Suppressor macrophage treated with lipopolysaccharide for 1 hour (primary cell): ENCODE results near the gene PKN3.

Experiments used
- DNase-seq, 3 donors: peaks; one replicate each; pipeline ENCODE4 v3.0.0-alpha.2; 2020 to 2022

Gene PKN3

DNA sequence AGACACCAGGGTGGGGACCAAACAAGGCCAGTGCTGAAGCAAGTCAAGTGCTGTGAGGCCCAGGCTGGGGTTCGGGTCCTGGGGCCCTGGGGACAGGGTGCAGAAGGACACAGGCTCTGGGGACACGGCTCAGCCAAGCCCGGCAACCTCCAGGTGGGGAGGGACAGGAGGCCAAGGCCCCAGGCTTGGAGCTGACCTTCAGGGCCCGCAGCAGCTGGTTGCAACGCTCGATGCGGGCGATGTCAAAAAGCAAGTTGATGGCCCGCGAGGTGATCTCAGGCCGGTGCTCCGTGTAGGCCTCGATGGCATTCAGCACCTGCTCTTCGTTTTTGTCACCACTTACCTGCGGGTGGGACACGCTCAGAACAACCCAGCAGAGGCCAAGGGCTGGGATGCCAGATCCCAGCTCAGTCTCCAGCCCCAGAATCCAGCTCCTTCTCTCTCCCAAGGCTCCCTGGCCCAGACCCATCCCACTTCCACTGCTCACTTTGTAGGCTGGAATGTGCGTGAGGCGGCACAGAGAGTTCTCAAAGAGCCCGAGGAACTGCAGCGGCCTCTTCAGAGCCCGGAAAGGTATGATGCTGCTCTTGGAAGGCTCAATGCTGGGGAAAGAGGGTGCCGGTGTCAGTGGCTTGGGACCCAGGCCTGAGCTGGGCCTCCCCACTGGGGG, 48.8 kb downstream of the PKN3 start:
- no peak for DNase-seq

DNA sequence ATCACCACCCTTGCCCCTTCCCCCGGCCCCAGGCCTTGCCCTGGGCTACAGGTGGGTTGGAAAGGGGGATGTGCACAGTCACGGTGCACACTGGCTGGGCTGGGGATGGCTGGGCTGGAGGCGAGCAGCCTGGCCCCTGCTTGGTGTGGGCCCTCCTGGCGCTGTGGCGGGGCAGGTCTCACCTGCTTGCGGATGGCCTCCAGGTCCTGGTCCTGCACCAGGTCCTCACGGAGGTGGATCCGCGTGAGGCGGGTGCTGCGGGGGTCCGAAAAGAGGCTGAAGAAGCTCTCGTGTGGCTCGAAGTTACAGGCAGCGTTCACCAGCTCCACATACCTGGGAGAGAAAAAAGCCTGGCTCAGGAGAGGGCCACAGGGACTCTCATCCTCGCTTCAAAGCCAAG, 51.3 kb downstream of the PKN3 start:
- DNase-seq: no peak

DNA sequence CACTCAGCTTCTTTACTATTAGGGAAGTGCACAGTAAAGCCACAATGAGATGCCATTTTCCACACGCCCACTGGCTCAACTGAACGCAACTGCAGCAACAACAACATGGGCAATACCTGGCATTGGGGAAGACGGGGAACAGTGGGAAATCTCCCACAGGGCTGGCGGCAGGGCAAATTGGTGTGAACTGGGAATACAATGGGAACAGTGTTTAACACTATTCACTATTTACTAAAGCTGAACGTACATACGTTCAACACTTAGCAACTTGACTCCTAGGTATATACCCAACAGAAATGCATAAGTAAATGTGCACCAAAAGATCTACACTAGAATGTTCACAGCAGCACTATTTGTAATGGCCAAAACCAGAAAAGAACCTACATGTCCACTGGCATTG, 55.3 kb downstream of the PKN3 start:
- DNase-seq: no peak

DNA sequence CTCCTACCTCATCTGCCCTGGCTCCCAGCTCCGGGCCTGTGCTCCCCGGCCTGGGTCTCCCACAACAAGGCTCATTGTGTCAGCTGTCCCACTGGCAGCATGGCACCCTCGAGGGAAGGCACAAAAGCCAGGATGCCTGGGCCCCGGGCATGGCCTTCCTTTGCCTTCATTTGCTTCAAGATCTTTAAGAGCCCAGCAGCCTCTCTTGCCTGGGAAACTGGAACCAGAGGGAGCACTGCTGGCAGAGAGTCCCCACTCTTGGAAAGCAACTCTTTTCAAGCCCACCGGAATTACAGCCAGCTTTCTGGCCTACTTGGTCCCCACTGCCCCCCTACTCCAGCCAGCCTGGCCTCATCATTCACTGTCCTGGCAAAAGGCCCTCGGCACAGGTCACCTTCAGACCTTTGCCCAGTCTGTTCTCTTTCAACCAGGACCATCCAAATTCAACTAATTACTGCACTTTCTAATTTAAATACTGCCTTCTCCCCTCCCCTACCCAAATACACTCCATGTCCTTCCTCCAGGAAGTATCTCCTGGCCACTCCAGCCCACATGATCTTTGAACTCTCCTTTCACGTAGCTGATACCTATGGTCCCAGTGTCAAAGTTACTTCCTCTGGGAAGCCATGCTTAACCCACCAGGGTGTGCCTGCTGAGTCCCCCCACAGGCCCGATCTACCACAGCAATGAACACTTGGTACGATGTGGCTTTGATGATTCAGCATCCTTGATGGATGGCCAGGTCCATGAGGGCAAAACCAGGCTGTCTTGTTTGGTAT, 60.6 kb downstream of the PKN3 start:
- no peak for DNase-seq

DNA sequence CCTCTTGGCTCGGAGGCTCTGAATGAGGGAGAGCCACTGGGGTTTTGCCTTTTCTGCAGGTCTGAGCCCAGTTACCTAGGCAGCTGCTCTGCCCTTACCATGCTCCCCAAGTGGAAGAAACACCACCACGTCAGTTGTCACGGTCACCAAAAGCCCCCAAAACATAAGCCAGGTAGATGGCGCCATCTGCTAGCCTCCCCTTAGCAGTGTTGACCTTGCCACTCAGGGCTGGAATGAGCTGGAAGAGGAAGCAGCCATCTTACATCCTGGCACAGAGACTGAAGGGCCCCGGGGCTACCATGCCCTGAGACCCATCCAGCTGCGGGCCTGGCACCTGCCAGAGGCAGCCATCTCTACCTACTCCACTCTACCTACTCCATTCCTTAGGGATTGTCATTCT, 62.1 kb downstream of the PKN3 start:
- no peak for DNase-seq

DNA sequence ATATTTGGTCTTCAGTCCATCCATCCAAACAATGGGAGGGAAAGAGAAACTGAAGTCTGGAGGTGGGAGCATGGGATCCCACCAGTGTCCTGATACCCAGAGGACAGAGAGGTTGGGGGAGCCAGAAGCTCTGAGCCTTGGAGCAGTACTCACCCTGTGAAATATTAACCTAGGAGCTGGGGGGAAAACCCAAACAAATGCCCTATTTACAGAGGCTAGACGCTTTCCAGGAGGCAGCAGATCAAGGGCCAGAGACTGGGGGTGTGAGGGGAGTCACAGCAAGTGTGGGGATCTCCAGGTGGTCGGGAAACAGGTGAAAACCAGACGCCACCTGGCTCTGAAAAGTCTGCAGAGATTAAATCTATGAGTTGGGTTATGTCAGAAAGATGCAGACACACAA, 63.2 kb downstream of the PKN3 start:
- DNase-seq: no peak

DNA sequence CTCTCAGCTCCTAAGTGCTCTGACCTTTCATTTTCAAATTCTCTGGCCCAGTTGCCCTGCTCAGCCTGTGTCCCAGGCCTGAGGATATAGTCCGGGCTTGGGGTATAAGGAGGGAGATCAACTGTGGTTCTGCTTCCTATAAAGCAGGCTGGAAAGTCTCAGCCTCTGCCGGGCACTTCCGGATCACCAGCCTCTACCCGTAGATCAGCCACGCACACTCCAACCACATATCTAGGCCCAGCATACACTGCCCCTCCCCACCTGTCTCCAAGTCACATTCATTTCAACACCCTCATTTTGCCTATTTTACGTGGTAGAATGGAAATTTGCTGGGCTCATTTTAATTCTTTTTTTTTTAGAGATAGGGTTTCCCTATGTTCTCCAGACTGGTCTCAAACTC, 66.3 kb downstream of the PKN3 start:
- no peak for DNase-seq
